Left lung (tissue), 14 donors: ENCODE results near the gene CPSF2. TPM values are rescaled to one million over a fixed set of nuclear protein-coding genes. Genes with fewer than 3 reads are reported as not detected.
A peak's percentile ranks its signal among the peaks of the same experiment; 100 is the strongest.

Experiments
- ATAC-seq: fragments of 200-7000 bp; cut with Tn5 transposase; one replicate; pipeline ENCODE4 v1.9.1; 2020; ENCODE audit warnings: moderate library complexity
- DNase-seq, 4 donors: peaks; one replicate each; pipeline ENCODE4 v3.0.0-alpha.2; 2013 to 2020
- H3K27ac ChIP-seq, 2 donors: fragments of 200-600 bp; sonication (generic) in 1 of 2; one replicate each; pipeline versions ENCODE4 v1.5.0 to v1.8.0; 2020 to 2021
- H3K27me3 ChIP-seq, 2 donors: fragments of 200-600 bp; sonication (generic) in 1 of 2; one replicate each; pipeline versions ENCODE4 v1.5.0 to v1.8.0; 2020 to 2021
- H3K36me3 ChIP-seq, 2 donors: fragments of 200-600 bp; sonication (generic) in 1 of 2; one replicate each; pipeline versions ENCODE4 v1.5.0 to v1.8.0; 2020 to 2021
- H3K4me1 ChIP-seq, 2 donors: fragments of 200-600 bp; one replicate each; pipeline ENCODE4 v1.8.0; 2021
- H3K4me3 ChIP-seq, 2 donors: fragments of 200-600 bp; sonication (generic) in 1 of 2; one replicate each; pipeline versions ENCODE4 v1.5.0 to v1.8.0; 2020 to 2021; ENCODE audit warnings: mild to moderate bottlenecking in 1 of 2
- H3K9me3 ChIP-seq, 2 donors: fragments of 200-600 bp; sonication (generic) in 1 of 2; one replicate each; pipeline versions ENCODE4 v1.5.0 to v1.8.0; 2020 to 2021
- CTCF ChIP-seq, 2 donors: fragments of 200-600 bp; sonication (generic) in 1 of 2; IDR thresholded peaks; one replicate each; pipeline versions ENCODE4 v1.5.0 to v1.8.0; 2021; ENCODE audit warnings: antibody characterized with exemption in 2 of 2
- intact Hi-C, 2 donors: fragments of 100-400 bp; cut with DNase I; formaldehyde crosslinking; loops; one replicate each; pipeline versions ENCODE4 v1.11.2 to v1.14.2; 2022
- long read RNA-seq, 12 donors: library from polyadenylated mRNA in 2 of 12; unstranded in 2 of 12; transcript quantifications; one replicate each; pipeline ENCODE4 v2.0.0 and lab custom pipeline, GENCODE V29; 2019 to 2026
- polyA plus RNA-seq, 6 donors: library from polyadenylated mRNA; unstranded; fragments of 120-200 nt; gene quantifications; one replicate each; pipeline ENCODE4 v1.2.1, GENCODE V29; 2013; ENCODE audit not compliant: insufficient read length in 6 of 6
- total RNA-seq, 2 donors: library from RNA; stranded (reverse); fragmentation: NEBNext Ultra II Directional; extraction: Animal tissue kit (Norgen Biotek cat#: 25700); gene quantifications; one replicate each; pipeline ENCODE4 v1.2.1, GENCODE V29; 2021
- donor health status: DM: no; HTN: yes; CAD: no.
- donor health status: DM: no; HTN: no; CAD: no.

The CPSF2 gene
- total RNA-seq (10 to 100 TPM; 51.8 to 64.6 TPM), polyA plus RNA-seq (10 to 100 TPM; 54.0 to 62.4 (median 57.7) TPM)
- long read RNA-seq, donor 1, full-length matches to known transcripts = 2 of 13 reads
- long read RNA-seq, donor 1, partial matches to known transcripts = 11 of 13 reads
- long read RNA-seq, donor 1, other reads (novel, unspliced or antisense) = 0 of 13 reads
- long read RNA-seq, donor 2, full-length matches to known transcripts = 3 of 9 reads
- long read RNA-seq, donor 2, partial matches to known transcripts = 6 of 9 reads
- long read RNA-seq, donor 2, other reads (novel, unspliced or antisense) = 0 of 9 reads
- long read RNA-seq, donor 3, full-length matches to known transcripts = 1 of 6 reads
- long read RNA-seq, donor 3, partial matches to known transcripts = 5 of 6 reads
- long read RNA-seq, donor 3, other reads (novel, unspliced or antisense) = 0 of 6 reads
- long read RNA-seq, donor 4, partial matches to known transcripts = 2 of 4 reads
- long read RNA-seq, donor 4, other reads (novel, unspliced or antisense) = 2 of 4 reads
- long read RNA-seq, donor 5, full-length matches to known transcripts = 2 of 14 reads
- long read RNA-seq, donor 5, partial matches to known transcripts = 12 of 14 reads
- long read RNA-seq, donor 5, other reads (novel, unspliced or antisense) = 0 of 14 reads
- long read RNA-seq, donor 6, full-length matches to known transcripts = 3 of 10 reads
- long read RNA-seq, donor 6, partial matches to known transcripts = 7 of 10 reads
- long read RNA-seq, donor 6, other reads (novel, unspliced or antisense) = 0 of 10 reads
- long read RNA-seq, donor 7 = 0 reads
- long read RNA-seq, donor 8, partial matches to known transcripts = 0 of 1 reads
- long read RNA-seq, donor 8, other reads (novel, unspliced or antisense) = 0 of 1 reads
- long read RNA-seq, donor 9 = 0 reads
- long read RNA-seq, donor 10, partial matches to known transcripts = 2 of 4 reads
- long read RNA-seq, donor 10, other reads (novel, unspliced or antisense) = 2 of 4 reads
- long read RNA-seq, donor 11 = 0 reads
- long read RNA-seq, donor 12 = 0 reads

- peaks cover 14 to 46% of the 10 kb centered on the region in 2 donors for H3K4me1 ChIP-seq
- no peaks in the 10 kb centered on the region for H3K27me3 ChIP-seq
- peak in 1 of 2 donors; percentile 17 for TF ChIP-seq CTCF (IDR thresholded peaks at IDR 0.05)
- intact Hi-C loops = no loop called here
- peaks cover 0 to 36% of the 10 kb centered on the region in 2 donors for H3K36me3 ChIP-seq
- peak within 1 kb of the TSS; percentile 93 to 97 for H3K27ac ChIP-seq
- H3K4me3 ChIP-seq = peak within 1 kb of the TSS; percentile 79 to 89
- ATAC-seq (peak; percentile 95), DNase-seq (peak; percentile 76 to 94 (median 88))
- H3K9me3 ChIP-seq = no peaks in the 10 kb centered on the region
Observed at GRCh38 chr14:92121670-92122350, at the start of gene CPSF2, which contains the start of gene NDUFB1. Gene CPSF2, plus strand, starts transcription at chr14:92121969. Its CDS starts 9,016 bp downstream, at chr14:92130985. Gene NDUFB1, minus strand, starts transcription at chr14:92121706. Its CDS starts 4,069 bp downstream, at chr14:92117637.

DNA sequence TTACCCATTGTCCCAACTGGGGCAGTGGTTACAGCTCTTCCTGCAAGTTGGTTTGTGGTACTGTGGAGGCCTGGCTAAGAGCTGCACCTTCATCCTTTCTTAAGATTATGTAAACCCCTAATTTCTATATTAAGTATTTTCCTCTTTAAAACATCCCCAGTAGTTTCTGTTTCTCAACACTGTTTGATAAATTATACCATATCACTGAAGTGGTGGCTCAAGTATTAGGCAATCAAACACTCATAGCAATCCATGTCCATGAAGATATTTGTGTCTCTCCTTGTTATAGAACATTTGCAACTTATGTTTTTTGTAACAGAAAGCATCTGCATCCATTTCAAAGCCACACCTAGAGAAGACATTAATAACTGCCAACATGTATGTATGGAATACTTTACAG, 47.2 kb upstream of the CPSF2 start:
- TF ChIP-seq CTCF (IDR thresholded peaks at IDR 0.05) = no peak
- H3K36me3 ChIP-seq = peaks cover 0 to 89% of the 10 kb centered on the region in 2 donors

DNA sequence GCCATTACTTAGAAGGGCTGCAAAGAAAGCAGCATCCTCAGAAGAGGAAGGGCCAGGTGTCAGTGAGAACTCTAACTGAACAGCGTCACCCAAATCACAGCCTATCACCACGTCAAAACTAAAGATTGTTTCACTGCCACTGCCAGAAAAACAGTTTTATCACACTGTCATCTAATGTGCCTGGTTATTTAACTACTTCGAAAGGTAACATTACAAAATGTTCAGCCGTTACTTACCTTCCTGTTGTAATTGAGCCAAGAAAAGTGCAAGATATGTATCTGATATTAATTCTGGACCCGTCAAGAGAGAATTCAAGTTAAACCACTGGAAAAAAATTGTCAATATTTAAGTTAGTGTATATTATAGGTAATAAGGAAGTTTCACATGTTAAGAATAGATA, 33.3 kb upstream of the CPSF2 start:
- H3K4me3 ChIP-seq = no peak overlapping the region
- H3K27me3 ChIP-seq = no peaks in the 10 kb centered on the region
- H3K27ac ChIP-seq = no peak overlapping the region
- H3K4me1 ChIP-seq = no peaks in the 10 kb centered on the region
- ATAC-seq (no peak), DNase-seq (no peak)
- no peak for TF ChIP-seq CTCF (IDR thresholded peaks at IDR 0.05)
- no peaks in the 10 kb centered on the region for H3K9me3 ChIP-seq
- H3K36me3 ChIP-seq = peaks cover 0 to 76% of the 10 kb centered on the region in 2 donors
- intact Hi-C loops = no loop called here

More for the DNA sequence above, 47.2 kb upstream of the CPSF2 start:
- Histone ChIP-seq H3K9me3 (no peaks in the 10 kb centered on the region), H3K27me3 (no peaks in the 10 kb centered on the region), H3K27ac (no peak overlapping the region), H3K4me1 (peaks cover 0 to 8% of the 10 kb centered on the region in 2 donors), H3K4me3 (no peak overlapping the region)
- intact Hi-C loops = no loop called here
- DNase-seq (no peak), ATAC-seq (peak; percentile 67)

DNA sequence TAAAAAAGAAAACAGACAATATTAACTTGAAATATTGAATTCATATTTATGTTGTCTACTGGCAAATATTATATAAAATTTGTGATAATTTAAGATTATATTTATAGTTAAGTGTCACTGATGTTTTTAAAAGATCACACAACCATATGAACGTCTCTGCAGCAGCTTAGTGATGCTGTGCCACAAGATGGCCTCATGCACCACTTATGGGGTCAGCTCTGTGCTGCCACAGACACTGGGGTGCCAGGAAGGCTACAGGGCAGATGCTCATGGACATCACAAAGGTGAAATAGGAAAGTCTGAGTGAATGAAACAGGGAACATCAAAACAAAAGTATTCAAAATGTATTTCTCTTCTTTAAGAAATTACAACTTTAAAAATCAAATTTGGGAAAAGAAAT, 28.4 kb upstream of the CPSF2 start:
- no peaks in the 10 kb centered on the region for H3K27me3 ChIP-seq
- no peaks in the 10 kb centered on the region for H3K4me1 ChIP-seq
- H3K27ac ChIP-seq = no peak overlapping the region
- no peak for TF ChIP-seq CTCF (IDR thresholded peaks at IDR 0.05)
- ATAC-seq (no peak), DNase-seq (peak in 1 of 4 donors; percentile 7)
- H3K36me3 ChIP-seq = peaks cover 0 to 57% of the 10 kb centered on the region in 2 donors
- H3K4me3 ChIP-seq = no peak overlapping the region
- intact Hi-C loops = no loop called here
- no peaks in the 10 kb centered on the region for H3K9me3 ChIP-seq
